Trophoblast cell (in vitro differentiated cells and primary cell): ENCODE results near the gene KCNJ15.

ENCODE experiments used
- DNase-seq, 2 donors: peaks; one replicate each; pipeline ENCODE4 v3.0.0-alpha.2; 2016
- H2AFZ ChIP-seq: 2 replicates; pipeline ENCODE4 v1.6.1; 2013; ENCODE audit warnings: low read length, moderate library complexity, mild to moderate bottlenecking; ENCODE audit not compliant: insufficient read depth, poor library complexity
- H2AK5ac ChIP-seq: 2 replicates; pipeline ENCODE4 v1.6.1; 2013; ENCODE audit warnings: mild to moderate bottlenecking, low read length
- H2BK120ac ChIP-seq: 2 replicates; pipeline ENCODE4 v1.6.1; 2013; ENCODE audit warnings: low read length, mild to moderate bottlenecking, moderate library complexity; ENCODE audit not compliant: insufficient read depth, poor library complexity
- H2BK12ac ChIP-seq: 2 replicates; pipeline ENCODE4 v1.6.1; 2013; ENCODE audit warnings: mild to moderate bottlenecking, low read length, moderate library complexity
- H2BK5ac ChIP-seq: 2 replicates; pipeline ENCODE4 v1.6.1; 2013; ENCODE audit warnings: low read length, low read depth, moderate library complexity, mild to moderate bottlenecking; ENCODE audit not compliant: poor library complexity
- H3K14ac ChIP-seq: 2 replicates; pipeline ENCODE4 v1.6.1; 2013; ENCODE audit warnings: mild to moderate bottlenecking, low read length
- H3K18ac ChIP-seq: 2 replicates; pipeline ENCODE4 v1.6.1; 2013; ENCODE audit warnings: mild to moderate bottlenecking, low read length
- H3K23ac ChIP-seq: 2 replicates; pipeline ENCODE4 v1.6.1; 2013; ENCODE audit warnings: low read length
- H3K27ac ChIP-seq: 2 replicates; pipeline ENCODE4 v1.5.1; 2013; ENCODE audit warnings: low read depth, mild to moderate bottlenecking, inconsistent platforms, low read length, moderate library complexity
- H3K27me3 ChIP-seq: 2 replicates; pipeline ENCODE4 v1.6.1; 2013; ENCODE audit warnings: inconsistent platforms, mild to moderate bottlenecking, low read length, moderate library complexity; ENCODE audit not compliant: insufficient read depth
- H3K36me3 ChIP-seq, 2 experiments: 1 replicate in 1 of 2; 2 replicates in 1 of 2; pipeline ENCODE4 v1.6.1; 2013; ENCODE audit warnings: low read length in 2 of 2, mild to moderate bottlenecking in 2 of 2, moderate library complexity in 1 of 2; ENCODE audit not compliant: insufficient read depth in 2 of 2, control insufficient read depth in 1 of 2
- H3K4ac ChIP-seq: 2 replicates; pipeline ENCODE4 v1.6.1; 2013; ENCODE audit warnings: low read depth, mild to moderate bottlenecking, low read length, moderate library complexity
- H3K4me1 ChIP-seq, 2 experiments: 1 replicate in 1 of 2; 2 replicates in 1 of 2; pipeline ENCODE4 v1.6.1; 2013; ENCODE audit warnings: low read length in 2 of 2, mild to moderate bottlenecking in 2 of 2, moderate library complexity in 1 of 2; ENCODE audit not compliant: insufficient read depth in 2 of 2, control insufficient read depth in 1 of 2
- H3K4me2 ChIP-seq: 2 replicates; pipeline ENCODE4 v1.6.1; 2013; ENCODE audit warnings: inconsistent platforms, mild to moderate bottlenecking, low read length, moderate library complexity
- H3K4me3 ChIP-seq: 2 replicates; pipeline ENCODE4 v1.5.1; 2013; ENCODE audit warnings: mild to moderate bottlenecking, low read depth, low read length, inconsistent platforms
- H3K79me1 ChIP-seq: one replicate; pipeline ENCODE4 v1.6.1; 2013; ENCODE audit warnings: low read length
- H3K79me2 ChIP-seq: 2 replicates; pipeline ENCODE4 v1.6.1; 2013; ENCODE audit warnings: low read length, mild to moderate bottlenecking; ENCODE audit not compliant: control insufficient read depth, insufficient read depth, poor library complexity
- H3K9ac ChIP-seq: 2 replicates; pipeline ENCODE4 v1.6.1; 2013; ENCODE audit warnings: mild to moderate bottlenecking, low read length
- H3K9me3 ChIP-seq: 2 replicates; pipeline ENCODE4 v1.6.1; 2013; ENCODE audit warnings: low read depth, mild to moderate bottlenecking, control low read depth, inconsistent platforms, low read length; ENCODE audit not compliant: insufficient read depth
- H4K12ac ChIP-seq: 2 replicates; pipeline ENCODE4 v1.6.1; 2013; ENCODE audit warnings: low read depth, mild to moderate bottlenecking, low read length, moderate library complexity
- H4K8ac ChIP-seq: 2 replicates; pipeline ENCODE4 v1.6.1; 2013; ENCODE audit warnings: low read depth, mild to moderate bottlenecking, low read length, moderate library complexity
- H4K91ac ChIP-seq: one replicate; pipeline ENCODE4 v1.6.1; 2013; ENCODE audit warnings: low read depth, mild to moderate bottlenecking, low read length, moderate library complexity
- WGBS: extraction: QIAGEN DNeasy Blood & Tissue Kit; methylation state at CpG from one replicate; pipeline ENCODE4 v1.1.7; 2013; ENCODE audit warnings: missing lambda C conversion rate; ENCODE audit not compliant: insufficient read length, insufficient coverage; ENCODE audit errors: extremely low coverage; 5-methylcytosine and 5-hydroxymethylcytosine counted together

The KCNJ15 gene

GRCh38 chr21:38247738-38248510 is 8.9 kb upstream of the KCNJ15 start:
- no peak overlapping the region for H2BK12ac ChIP-seq
- no peak overlapping the region for H3K4ac ChIP-seq

GRCh38 chr21:38249256-38249655 is 7.5 kb upstream of the KCNJ15 start:
- no peak overlapping the region for H2BK12ac ChIP-seq
- no peaks in the 10 kb centered on the region for H3K36me3 ChIP-seq
- no peak overlapping the region for H2AK5ac ChIP-seq
- H3K4me2 ChIP-seq = no peak overlapping the region
- no peak overlapping the region for H4K12ac ChIP-seq
- H2BK120ac ChIP-seq = no peak overlapping the region
- no peak overlapping the region for H3K27ac ChIP-seq
- no peak overlapping the region for H3K9ac ChIP-seq
- WGBS = no CpG with 5 or more reads among the region's 1 CpG
- no peak overlapping the region for H3K4ac ChIP-seq
- H3K27me3 ChIP-seq = no peaks in the 10 kb centered on the region
- no peak overlapping the region for H2AFZ ChIP-seq
- H3K9me3 ChIP-seq = no peaks in the 10 kb centered on the region
- no peak overlapping the region for H3K14ac ChIP-seq
- no peak overlapping the region for H2BK5ac ChIP-seq
- no peak for DNase-seq
- no peak overlapping the region for H4K91ac ChIP-seq
- no peak overlapping the region for H4K8ac ChIP-seq
- no peak overlapping the region for H3K23ac ChIP-seq
- no peak overlapping the region for H3K4me3 ChIP-seq
- no peaks in the 10 kb centered on the region for H3K79me1 ChIP-seq
- no peaks in the 10 kb centered on the region for H3K79me2 ChIP-seq
- no peak overlapping the region for H3K18ac ChIP-seq
- peaks cover 0 to 8% of the 10 kb centered on the region in 2 experiments for H3K4me1 ChIP-seq

More at GRCh38 chr21:38247738-38248510, 8.9 kb upstream of the KCNJ15 start:
- Histone ChIP-seq H3K79me1 (no peaks in the 10 kb centered on the region), H2BK5ac (no peak overlapping the region), H2BK120ac (no peak overlapping the region), H3K27me3 (no peaks in the 10 kb centered on the region), H3K18ac (no peak overlapping the region), H2AFZ (no peak overlapping the region), H4K91ac (no peak overlapping the region), H3K4me2 (no peak overlapping the region), H3K9me3 (no peaks in the 10 kb centered on the region), H4K12ac (no peak overlapping the region), H3K27ac (no peak overlapping the region), H3K14ac (no peak overlapping the region), H3K36me3 (no peaks in the 10 kb centered on the region), H2AK5ac (no peak overlapping the region), H3K79me2 (no peaks in the 10 kb centered on the region), H3K9ac (no peak overlapping the region), H3K4me3 (no peak overlapping the region), H3K23ac (no peak overlapping the region), H4K8ac (no peak overlapping the region), H3K4me1 (peaks cover 0 to 10% of the 10 kb centered on the region in 2 experiments)
- no CpG with 5 or more reads among the region's 4 CpGs for WGBS
- no peak for DNase-seq

GRCh38 chr21:38249696-38250278 is 7.0 kb upstream of the KCNJ15 start:
- whole genome bisulfite sequencing = no CpG with 5 or more reads among the region's 3 CpGs
- Histone ChIP-seq H3K27ac (no peak overlapping the region), H3K79me1 (no peaks in the 10 kb centered on the region), H4K8ac (no peak overlapping the region), H3K18ac (no peak overlapping the region), H3K4me2 (no peak overlapping the region), H3K36me3 (no peaks in the 10 kb centered on the region), H2AFZ (no peak overlapping the region), H3K79me2 (no peaks in the 10 kb centered on the region), H3K23ac (no peak overlapping the region), H2BK120ac (no peak overlapping the region), H3K4me3 (no peak overlapping the region), H3K4ac (no peak overlapping the region), H3K9ac (no peak overlapping the region), H3K27me3 (no peaks in the 10 kb centered on the region), H3K9me3 (no peaks in the 10 kb centered on the region), H3K4me1 (peaks cover 0 to 4% of the 10 kb centered on the region in 2 experiments), H4K12ac (no peak overlapping the region), H4K91ac (no peak overlapping the region), H2AK5ac (no peak overlapping the region), H2BK12ac (no peak overlapping the region), H2BK5ac (no peak overlapping the region), H3K14ac (no peak overlapping the region)
- no peak for DNase-seq

- Histone ChIP-seq H2AK5ac (no peak overlapping the region), H4K91ac (no peak overlapping the region), H2AFZ (no peak overlapping the region), H3K18ac (no peak overlapping the region), H4K8ac (no peak overlapping the region), H3K9ac (no peak overlapping the region), H4K12ac (no peak overlapping the region), H3K27me3 (no peaks in the 10 kb centered on the region), H3K27ac (no peak overlapping the region), H2BK120ac (no peak overlapping the region), H2BK12ac (no peak overlapping the region), H3K36me3 (no peaks in the 10 kb centered on the region), H2BK5ac (no peak overlapping the region), H3K4me2 (no peak overlapping the region), H3K23ac (no peak overlapping the region), H3K4me1 (peaks cover 3 to 10% of the 10 kb centered on the region in 2 experiments), H3K14ac (no peak overlapping the region), H3K79me2 (no peaks in the 10 kb centered on the region), H3K79me1 (no peaks in the 10 kb centered on the region), H3K4me3 (no peak overlapping the region), H3K9me3 (no peaks in the 10 kb centered on the region), H3K4ac (no peak overlapping the region)
- no CpG with 5 or more reads among the region's 7 CpGs for WGBS
- DNase-seq = no peak
These were observed 5.8 kb upstream of the KCNJ15 start for GRCh38 chr21:38250991-38251418.
